NCI-H1436 (cell line): ENCODE measurements around the gene SH3PXD2A.

Experiments used
- DNase-seq: peaks from one replicate; lab custom pipeline; 2025; lab: John Stamatoyannopoulos, UW

The SH3PXD2A gene

GRCh38 chr10:103581499-103581898, 273.9 kb downstream of the SH3PXD2A start:
- DNase-seq: no peak

GRCh38 chr10:103580430-103580829, 274.9 kb downstream of the SH3PXD2A start:
- DNase-seq: no peak

GRCh38 chr10:103580011-103580410, 275.4 kb downstream of the SH3PXD2A start:
- no peak for DNase-seq

- no peak for DNase-seq
These were observed 276.5 kb downstream of the SH3PXD2A start for GRCh38 chr10:103578782-103579382.

- no peak for DNase-seq
These were observed 278.5 kb downstream of the SH3PXD2A start for GRCh38 chr10:103576862-103577261.

- DNase-seq: no peak
These were observed 279.3 kb downstream of the SH3PXD2A start for GRCh38 chr10:103576076-103576471.

GRCh38 chr10:103575416-103576075, 279.8 kb downstream of the SH3PXD2A start:
- DNase-seq: no peak

- no peak for DNase-seq
These were observed 281.0 kb downstream of the SH3PXD2A start for GRCh38 chr10:103574097-103575061.

GRCh38 chr10:103573205-103573487, 282.2 kb downstream of the SH3PXD2A start:
- no peak for DNase-seq

- DNase-seq: no peak
These were observed 282.8 kb downstream of the SH3PXD2A start for GRCh38 chr10:103572347-103573204.

GRCh38 chr10:103571656-103571975, 283.8 kb downstream of the SH3PXD2A start:
- no peak for DNase-seq

GRCh38 chr10:103570844-103571655, 284.3 kb downstream of the SH3PXD2A start:
- no peak for DNase-seq

- no peak for DNase-seq
These were observed 285.5 kb downstream of the SH3PXD2A start for GRCh38 chr10:103569896-103570295.

- DNase-seq: no peak
These were observed 286.9 kb downstream of the SH3PXD2A start for GRCh38 chr10:103568505-103568904.

GRCh38 chr10:103566536-103566935, 288.8 kb downstream of the SH3PXD2A start:
- DNase-seq: no peak

- DNase-seq: no peak
These were observed 290.4 kb downstream of the SH3PXD2A start for GRCh38 chr10:103564776-103565520.

- no peak for DNase-seq
These were observed 291.3 kb downstream of the SH3PXD2A start for GRCh38 chr10:103564116-103564501.

GRCh38 chr10:103563231-103564115, 291.9 kb downstream of the SH3PXD2A start:
- DNase-seq: no peak

GRCh38 chr10:103562383-103562782, 293.0 kb downstream of the SH3PXD2A start:
- DNase-seq: no peak

GRCh38 chr10:103560886-103561285, 294.5 kb downstream of the SH3PXD2A start:
- DNase-seq: no peak
